ENCODE results near the gene LHCGR. TPM values are rescaled to one million over a fixed set of nuclear protein-coding genes. Genes with fewer than 3 reads are reported as not detected.

The LHCGR gene
- total RNA-seq, 2 experiments from 2014 or later = not detected

GRCh38 chr2:48693645-48694044 lies 61.9 kb downstream of the LHCGR start:
- DNase-seq = no peak

GRCh38 chr2:48693066-48693465 lies 62.5 kb downstream of the LHCGR start:
- Mint-ChIP-seq H3K9me3 (no peaks in the 10 kb centered on the region), H3K36me3 (no peaks in the 10 kb centered on the region), H3K4me1 (ENCODE audit: low read depth) (no peaks in the 10 kb centered on the region), H3K27ac (no peak overlapping the region), H3K4me3 (no peak overlapping the region), H3K27me3 (no peaks in the 10 kb centered on the region)
- no peak for DNase-seq
- CTCF ChIA-PET = no interaction called here
- POLR2A ChIA-PET = no interaction called here
- intact Hi-C loops (cut with micrococcal nuclease) = no loop called here

More at GRCh38 chr2:48693645-48694044, 61.9 kb downstream of the LHCGR start:
- ChIA-PET POLR2A (no interaction called here), CTCF (no interaction called here)
- Mint-ChIP-seq H3K9me3 (no peaks in the 10 kb centered on the region), H3K27ac (no peak overlapping the region), H3K36me3 (no peaks in the 10 kb centered on the region), H3K27me3 (no peaks in the 10 kb centered on the region), H3K4me3 (no peak overlapping the region), H3K4me1 (ENCODE audit: low read depth) (no peaks in the 10 kb centered on the region)
- intact Hi-C loops (cut with micrococcal nuclease) = no loop called here

GRCh38 chr2:48691935-48692691 lies 63.4 kb downstream of the LHCGR start:
- Mint-ChIP-seq H3K4me3 (no peak overlapping the region), H3K9me3 (no peaks in the 10 kb centered on the region), H3K4me1 (ENCODE audit: low read depth) (no peaks in the 10 kb centered on the region), H3K36me3 (no peaks in the 10 kb centered on the region), H3K27ac (no peak overlapping the region), H3K27me3 (no peaks in the 10 kb centered on the region)
- DNase-seq = no peak
- ChIA-PET POLR2A (no interaction called here), CTCF (no interaction called here)
- intact Hi-C loops (cut with micrococcal nuclease) = no loop called here

- Mint-ChIP-seq H3K9me3 (no peaks in the 10 kb centered on the region), H3K4me1 (ENCODE audit: low read depth) (no peaks in the 10 kb centered on the region), H3K36me3 (no peaks in the 10 kb centered on the region), H3K27ac (no peak overlapping the region), H3K4me3 (no peak overlapping the region), H3K27me3 (peaks cover 2% of the 10 kb centered on the region)
- DNase-seq = no peak
- CTCF ChIA-PET = no interaction called here
- POLR2A ChIA-PET = no interaction called here
- intact Hi-C loops (cut with micrococcal nuclease) = no loop called here
Measured at GRCh38 chr2:48685126-48685525, 70.4 kb downstream of the LHCGR start.

GRCh38 chr2:48677450-48677849 lies 78.1 kb downstream of the LHCGR start:
- Mint-ChIP-seq H3K9me3 (no peaks in the 10 kb centered on the region), H3K4me1 (ENCODE audit: low read depth) (no peaks in the 10 kb centered on the region), H3K27ac (no peak overlapping the region), H3K27me3 (no peaks in the 10 kb centered on the region), H3K36me3 (no peaks in the 10 kb centered on the region), H3K4me3 (no peak overlapping the region)
- ChIA-PET CTCF (no interaction called here), POLR2A (no interaction called here)
- no peak for DNase-seq
- intact Hi-C loops (cut with micrococcal nuclease) = no loop called here

DNA sequence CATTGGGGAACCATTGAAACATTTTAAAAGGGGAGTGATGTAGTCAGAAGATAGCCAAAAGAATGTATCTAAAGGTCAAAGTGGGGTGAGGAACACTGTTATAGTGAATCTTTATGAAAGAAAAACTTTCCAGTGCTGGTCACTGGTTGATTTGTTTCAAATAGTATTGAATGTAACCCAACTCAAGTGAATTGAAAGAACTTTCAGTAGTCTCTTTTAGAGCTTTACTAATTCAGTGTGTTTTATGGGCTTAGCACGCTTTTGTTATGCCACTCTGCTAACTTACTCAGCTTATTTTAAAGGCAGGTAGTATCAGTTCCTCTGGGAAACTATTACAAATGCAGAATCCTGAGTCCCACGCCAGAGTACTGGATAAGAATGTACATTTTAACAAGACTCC lies 80.6 kb downstream of the LHCGR start:
- Mint-ChIP-seq H3K4me1 (ENCODE audit: low read depth) (no peaks in the 10 kb centered on the region), H3K27ac (no peak overlapping the region), H3K27me3 (no peaks in the 10 kb centered on the region), H3K4me3 (no peak overlapping the region), H3K36me3 (no peaks in the 10 kb centered on the region), H3K9me3 (no peaks in the 10 kb centered on the region)
- POLR2A ChIA-PET = no interaction called here
- CTCF ChIA-PET = no interaction called here
- intact Hi-C loops (cut with micrococcal nuclease) = no loop called here
- no peak for DNase-seq

GRCh38 chr2:48673581-48673980 lies 81.9 kb downstream of the LHCGR start:
- Mint-ChIP-seq H3K27me3 (no peaks in the 10 kb centered on the region), H3K27ac (no peak overlapping the region), H3K36me3 (no peaks in the 10 kb centered on the region), H3K9me3 (no peaks in the 10 kb centered on the region), H3K4me1 (ENCODE audit: low read depth) (no peaks in the 10 kb centered on the region), H3K4me3 (no peak overlapping the region)
- CTCF ChIA-PET = no interaction called here
- no peak for DNase-seq
- intact Hi-C loops (cut with micrococcal nuclease) = no loop called here
- POLR2A ChIA-PET = no interaction called here

- no peaks in the 10 kb centered on the region for H3K36me3 Mint-ChIP-seq
- no peak for DNase-seq
- H3K4me1 Mint-ChIP-seq (ENCODE audit: low read depth) = no peaks in the 10 kb centered on the region
- intact Hi-C loops (cut with micrococcal nuclease) = no loop called here
- CTCF ChIA-PET = no interaction called here
- H3K27me3 Mint-ChIP-seq = no peaks in the 10 kb centered on the region
- no peak overlapping the region for H3K27ac Mint-ChIP-seq
- H3K9me3 Mint-ChIP-seq = no peaks in the 10 kb centered on the region
- POLR2A ChIA-PET = no interaction called here
- no peak overlapping the region for H3K4me3 Mint-ChIP-seq
Measured at GRCh38 chr2:48668992-48669391, 86.5 kb downstream of the LHCGR start.

- DNase-seq = no peak
- Mint-ChIP-seq H3K36me3 (no peaks in the 10 kb centered on the region), H3K4me1 (ENCODE audit: low read depth) (no peaks in the 10 kb centered on the region), H3K4me3 (no peak overlapping the region), H3K9me3 (no peaks in the 10 kb centered on the region), H3K27ac (no peak overlapping the region), H3K27me3 (peaks cover 2% of the 10 kb centered on the region)
- CTCF ChIA-PET = no interaction called here
- POLR2A ChIA-PET = no interaction called here
- intact Hi-C loops (cut with micrococcal nuclease) = no loop called here
Measured at GRCh38 chr2:48651158-48651790, 104.2 kb downstream of the LHCGR start.

- H3K9me3 Mint-ChIP-seq = peaks cover 5% of the 10 kb centered on the region
- POLR2A ChIA-PET = no interaction called here
- CTCF ChIA-PET = no interaction called here
Measured at GRCh38 chr2:48638261-48638660, 117.3 kb downstream of the LHCGR start.

More at GRCh38 chr2:48638261-48638660, 117.3 kb downstream of the LHCGR start:
- no peaks in the 10 kb centered on the region for H3K36me3 Mint-ChIP-seq
- no peak overlapping the region for H3K4me3 Mint-ChIP-seq
- no peak for DNase-seq
- H3K27ac Mint-ChIP-seq = no peak overlapping the region
- peaks cover 19% of the 10 kb centered on the region for H3K27me3 Mint-ChIP-seq
- intact Hi-C loops (cut with micrococcal nuclease) = no loop called here
- no peaks in the 10 kb centered on the region for H3K4me1 Mint-ChIP-seq (ENCODE audit: low read depth)

Other genes with a start within 250 kb of the LHCGR start
- 1 to 10 TPM; 1.2 TPM for gene STON1, start 225.6 kb downstream of the LHCGR start, total RNA-seq
- gene GTF2A1L, start 137.9 kb downstream of the LHCGR start, total RNA-seq = not detected